GM12875 (cell line): ENCODE data around the gene ABLIM2.

ENCODE experiments used
- H3K4me3 ChIP-seq: one replicate; pipeline ENCODE4 v1.5.1; 2011; ENCODE audit warnings: low read depth, low read length, control low read depth
- TF ChIP-seq, protein P1 (sequence below): IDR thresholded peaks from 2 replicates; pipeline ENCODE4 v1.5.1; 2011; ENCODE audit warnings: low read depth, mild to moderate bottlenecking, control low read depth, inconsistent platforms, low read length, moderate library complexity, borderline replicate concordance; ENCODE audit not compliant: insufficient read depth

The ABLIM2 gene

DNA sequence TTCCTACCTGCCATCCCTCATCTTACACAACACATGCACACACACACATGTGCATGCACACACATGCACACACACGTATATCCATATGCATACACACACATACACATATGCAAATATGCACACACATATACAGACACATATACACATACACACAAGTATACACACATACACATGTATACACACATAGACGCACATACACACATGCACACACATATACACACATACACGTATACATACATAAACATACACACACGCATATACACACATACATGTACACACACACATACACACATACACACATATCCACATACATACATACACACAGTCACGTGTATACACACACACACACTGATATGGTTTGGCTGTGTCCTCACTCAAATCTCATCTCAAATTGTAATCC is 182.0 kb downstream of the ABLIM2 start:
- no peak overlapping the region for H3K4me3 ChIP-seq
- TF ChIP-seq, protein P1, sequence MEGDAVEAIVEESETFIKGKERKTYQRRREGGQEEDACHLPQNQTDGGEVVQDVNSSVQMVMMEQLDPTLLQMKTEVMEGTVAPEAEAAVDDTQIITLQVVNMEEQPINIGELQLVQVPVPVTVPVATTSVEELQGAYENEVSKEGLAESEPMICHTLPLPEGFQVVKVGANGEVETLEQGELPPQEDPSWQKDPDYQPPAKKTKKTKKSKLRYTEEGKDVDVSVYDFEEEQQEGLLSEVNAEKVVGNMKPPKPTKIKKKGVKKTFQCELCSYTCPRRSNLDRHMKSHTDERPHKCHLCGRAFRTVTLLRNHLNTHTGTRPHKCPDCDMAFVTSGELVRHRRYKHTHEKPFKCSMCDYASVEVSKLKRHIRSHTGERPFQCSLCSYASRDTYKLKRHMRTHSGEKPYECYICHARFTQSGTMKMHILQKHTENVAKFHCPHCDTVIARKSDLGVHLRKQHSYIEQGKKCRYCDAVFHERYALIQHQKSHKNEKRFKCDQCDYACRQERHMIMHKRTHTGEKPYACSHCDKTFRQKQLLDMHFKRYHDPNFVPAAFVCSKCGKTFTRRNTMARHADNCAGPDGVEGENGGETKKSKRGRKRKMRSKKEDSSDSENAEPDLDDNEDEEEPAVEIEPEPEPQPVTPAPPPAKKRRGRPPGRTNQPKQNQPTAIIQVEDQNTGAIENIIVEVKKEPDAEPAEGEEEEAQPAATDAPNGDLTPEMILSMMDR = no peak

DNA sequence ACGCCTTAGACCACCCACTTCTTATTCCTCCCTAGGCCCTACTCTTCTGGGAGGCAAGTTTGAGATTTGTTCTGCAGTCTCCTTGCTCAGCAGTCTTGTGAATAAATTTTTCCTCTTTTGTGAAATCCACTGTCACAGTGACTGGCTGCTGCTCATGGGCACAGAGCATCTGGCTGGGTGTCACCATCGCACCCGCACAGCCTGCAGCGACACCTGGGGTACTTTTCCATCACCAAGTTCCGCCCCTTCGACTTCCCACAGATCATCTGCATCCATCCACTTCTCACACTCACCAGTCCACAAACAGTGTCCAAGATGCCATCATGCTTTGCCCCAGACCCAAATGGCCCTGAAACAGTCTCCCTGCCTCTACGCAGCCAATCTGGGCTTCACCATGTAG is 182.6 kb downstream of the ABLIM2 start:
- H3K4me3 ChIP-seq = no peak overlapping the region
- TF ChIP-seq, protein P1 = no peak

DNA sequence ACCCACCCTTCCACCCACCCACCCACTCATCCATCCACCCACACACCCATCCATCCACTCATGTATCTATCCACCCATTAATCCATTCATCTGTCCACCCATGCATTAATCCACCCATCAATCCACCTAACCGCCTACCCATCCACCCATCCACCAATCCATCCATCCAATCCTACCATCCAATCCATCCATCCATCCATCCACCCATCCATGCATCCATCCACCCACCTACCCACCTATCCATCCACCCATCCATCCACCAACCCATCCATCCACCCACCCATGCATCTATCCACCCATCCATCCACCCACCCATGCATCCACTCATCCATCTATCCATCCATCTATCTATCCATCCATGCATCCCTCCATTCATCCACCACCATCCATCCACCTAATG is 184.2 kb downstream of the ABLIM2 start:
- TF ChIP-seq, protein P1 = no peak
- H3K4me3 ChIP-seq = no peak overlapping the region

DNA sequence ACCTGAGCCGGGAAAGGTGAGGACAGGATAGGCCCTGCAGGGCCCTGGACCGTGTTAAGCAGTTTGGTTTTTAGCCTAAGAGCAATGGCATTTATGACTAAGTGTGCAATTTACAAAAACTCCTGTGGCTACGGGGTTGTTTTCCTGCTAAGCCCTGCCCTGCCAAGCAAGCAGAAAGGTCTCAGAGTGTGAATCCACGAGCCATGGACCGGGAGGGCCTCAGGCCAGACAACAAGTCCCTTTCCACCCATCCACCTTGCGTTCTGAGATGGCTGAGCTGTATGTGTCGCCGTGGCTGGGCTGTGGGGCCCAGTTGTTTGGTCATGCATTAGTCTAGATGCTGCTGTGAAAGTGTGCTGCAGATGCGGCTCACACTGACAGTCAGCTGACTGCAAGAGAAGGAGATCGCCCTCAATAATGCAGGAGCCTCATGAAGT is 185.1 kb downstream of the ABLIM2 start:
- TF ChIP-seq, protein P1 = no peak
- no peak overlapping the region for H3K4me3 ChIP-seq

DNA sequence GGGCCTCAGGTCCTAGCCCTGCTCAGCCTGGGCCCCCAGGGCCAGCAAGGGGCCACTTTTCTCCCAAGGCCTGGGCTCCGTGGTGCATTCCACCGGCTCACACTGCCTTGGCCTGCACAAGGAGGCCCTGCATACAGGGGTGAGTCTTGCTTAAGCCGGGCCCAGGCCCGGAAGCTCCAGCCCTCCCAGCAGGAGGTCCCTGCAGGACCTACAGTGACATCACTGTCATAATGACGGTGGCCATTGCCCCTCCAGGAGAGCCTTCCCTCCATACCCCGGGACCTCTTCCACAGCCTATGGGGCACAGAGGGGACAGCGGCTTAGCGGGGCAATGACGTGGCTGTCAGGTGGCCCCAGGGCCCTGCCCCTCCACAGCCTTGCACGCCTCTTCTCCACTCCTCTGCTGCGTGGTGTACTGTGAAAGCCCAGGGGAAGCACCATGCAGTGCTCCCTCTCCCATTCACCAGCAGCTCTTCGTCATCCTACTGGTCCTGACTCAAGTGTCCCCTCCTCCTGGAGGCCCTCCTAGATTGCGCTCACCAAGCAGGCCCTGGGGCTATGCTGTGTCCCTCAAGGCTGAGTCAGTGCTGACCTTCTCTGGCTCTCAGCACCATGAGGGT is 186.6 kb downstream of the ABLIM2 start:
- TF ChIP-seq, protein P1 = no peak
- no peak overlapping the region for H3K4me3 ChIP-seq

DNA sequence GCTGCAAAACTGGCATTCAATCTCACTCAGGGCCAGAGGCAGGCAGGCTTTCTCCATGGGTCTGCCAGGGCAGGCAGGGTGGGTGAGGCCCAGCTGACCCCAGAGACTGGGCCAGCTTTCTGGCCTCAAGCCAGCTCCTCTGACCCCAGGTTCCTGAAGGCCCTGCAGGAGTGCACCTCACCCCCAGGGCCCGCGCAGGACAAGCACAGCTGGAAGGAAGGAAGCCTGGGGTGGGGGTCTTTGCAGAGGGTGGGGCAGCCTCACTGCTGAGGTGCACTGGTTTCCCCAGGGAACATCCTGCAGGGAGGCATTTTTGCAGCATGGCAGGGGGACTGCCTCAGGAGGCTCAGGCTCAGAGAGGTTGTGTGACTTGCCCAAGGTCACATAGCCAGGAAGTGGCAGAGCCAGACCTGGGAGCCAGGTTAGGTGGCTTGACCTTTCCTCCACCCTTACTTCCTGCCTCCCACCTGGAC is 187.4 kb downstream of the ABLIM2 start:
- H3K4me3 ChIP-seq = no peak overlapping the region

DNA sequence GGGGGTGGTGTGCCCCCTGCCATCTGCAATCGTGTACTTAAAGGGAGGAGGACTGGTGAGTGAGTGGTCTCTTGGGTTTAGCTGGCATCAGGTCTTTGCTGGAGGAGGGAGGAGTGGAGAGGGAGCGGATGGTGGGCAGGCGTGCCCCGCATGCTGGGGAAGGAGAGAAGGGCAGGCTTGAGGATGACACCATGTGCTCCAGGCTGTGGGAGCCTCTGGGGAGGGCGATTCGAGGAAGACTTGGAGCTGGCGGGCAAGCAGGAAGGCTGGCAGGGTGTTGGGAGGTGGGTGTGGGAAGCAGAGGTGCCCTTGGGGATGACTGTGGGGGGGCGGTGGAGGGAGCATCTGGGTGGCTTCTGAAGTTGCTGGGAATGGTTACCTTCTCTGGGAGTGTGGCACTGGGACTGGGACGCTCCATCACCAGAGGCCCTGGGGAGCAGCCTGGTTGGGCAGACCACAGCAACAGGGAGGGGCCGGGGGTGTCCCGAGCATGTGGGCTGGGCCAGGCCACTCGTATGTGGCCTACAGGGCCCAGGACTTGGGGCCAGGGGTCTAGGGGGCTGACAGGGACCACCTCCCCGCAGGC is 188.2 kb downstream of the ABLIM2 start:
- H3K4me3 ChIP-seq = no peak overlapping the region
- TF ChIP-seq, protein P1 = no peak

More for the DNA sequence above, 187.4 kb downstream of the ABLIM2 start:
- TF ChIP-seq, protein P1 = no peak
